Naive thymus-derived CD4-positive, alpha-beta T cell (primary cell): Measurements from ENCODE around the gene ARF1. TPM values are rescaled to one million over a fixed set of nuclear protein-coding genes. Genes with fewer than 3 reads are reported as not detected.

Source experiments
- ATAC-seq: fragments of 150-1000 bp; cut with Tn5 transposase; 2 replicates; pipeline ENCODE4 v1.10.0; 2021; ENCODE audit warnings: mild to moderate bottlenecking, moderate library complexity
- CTCF ChIA-PET: fragments of 350-600 bp; sonication (Branson Sonifier 250); formaldehyde crosslinking; loops from one replicate; lab custom pipeline; 2021; ENCODE audit warnings: antibody characterized with exemption; lab: Charles Lee
- POLR2A ChIA-PET: fragments of 350-600 bp; sonication (Branson Sonifier 250); formaldehyde crosslinking; loops from one replicate; lab custom pipeline; 2021; ENCODE audit warnings: antibody characterized with exemption, inconsistent platforms; lab: Charles Lee
- DNase-seq, 9 donors: peaks; one replicate each; pipeline versions ENCODE4 v3.0.0 to v3.0.0-alpha.2; 2020 to 2022; ENCODE audit warnings: mixed read lengths in 1 of 9
- H3K27ac ChIP-seq: one replicate; pipeline ENCODE4 v1.7.0; 2013; ENCODE audit warnings: mild to moderate bottlenecking, low read depth, low read length, moderate library complexity
- H3K27me3 ChIP-seq, 2 donors: one replicate each; pipeline ENCODE4 v1.7.0; 2013; ENCODE audit warnings: low read length in 2 of 2, mild to moderate bottlenecking in 2 of 2, moderate library complexity in 2 of 2; ENCODE audit not compliant: control insufficient read depth in 2 of 2, insufficient read depth in 2 of 2
- H3K36me3 ChIP-seq, 3 experiments: 1 replicate in 2 of 3; 2 replicates in 1 of 3; pipeline ENCODE4 v1.7.0; 2013; ENCODE audit warnings: low read length in 3 of 3, mild to moderate bottlenecking in 3 of 3, moderate library complexity in 1 of 3; ENCODE audit not compliant: insufficient read depth in 3 of 3, control insufficient read depth in 2 of 3
- H3K4me1 ChIP-seq, 2 donors: one replicate each; pipeline ENCODE4 v1.7.0; 2013; ENCODE audit warnings: low read length in 2 of 2, mild to moderate bottlenecking in 2 of 2, moderate library complexity in 1 of 2; ENCODE audit not compliant: control insufficient read depth in 2 of 2, insufficient read depth in 2 of 2
- H3K4me3 ChIP-seq: 2 replicates; pipeline ENCODE4 v1.7.0; 2013; ENCODE audit warnings: mild to moderate bottlenecking, low read length
- H3K9me3 ChIP-seq, 3 experiments: 1 replicate in 2 of 3; 2 replicates in 1 of 3; pipeline ENCODE4 v1.7.0; 2013; ENCODE audit warnings: low read length in 3 of 3; ENCODE audit not compliant: control insufficient read depth in 2 of 3
- H3K27ac Mint-ChIP-seq, 9 donors: one replicate each; pipeline ENCODE4 v1.8.0; 2020 to 2022; ENCODE audit warnings: mixed read lengths in 9 of 9, mild to moderate bottlenecking in 8 of 9, moderate library complexity in 5 of 9, inconsistent platforms in 2 of 9
- H3K27me3 Mint-ChIP-seq, 5 donors: one replicate each; pipeline ENCODE4 v1.8.0; 2021 to 2022; ENCODE audit warnings: mixed read lengths in 5 of 5, mild to moderate bottlenecking in 1 of 5
- H3K36me3 Mint-ChIP-seq, 5 donors: one replicate each; pipeline ENCODE4 v1.8.0; 2020 to 2022; ENCODE audit warnings: mixed read lengths in 5 of 5, mild to moderate bottlenecking in 3 of 5, inconsistent platforms in 1 of 5
- H3K4me1 Mint-ChIP-seq, 7 donors: one replicate each; pipeline ENCODE4 v1.8.0; 2020 to 2022; ENCODE audit warnings: mixed read lengths in 7 of 7, mild to moderate bottlenecking in 3 of 7, inconsistent platforms in 1 of 7
- H3K4me3 Mint-ChIP-seq, 10 donors: one replicate each; pipeline ENCODE4 v1.8.0; 2020 to 2022; ENCODE audit warnings: mild to moderate bottlenecking in 10 of 10, mixed read lengths in 10 of 10, moderate library complexity in 6 of 10, inconsistent platforms in 2 of 10
- H3K9me3 Mint-ChIP-seq, 11 donors: one replicate each; pipeline ENCODE4 v1.8.0; 2020 to 2022; ENCODE audit warnings: mixed read lengths in 11 of 11, mild to moderate bottlenecking in 4 of 11, inconsistent platforms in 1 of 11, moderate library complexity in 1 of 11
- intact Hi-C, 2 donors: fragments of 100-400 bp; cut with micrococcal nuclease; formaldehyde crosslinking; loops; one replicate each; pipeline ENCODE4 v1.15.1; 2023
- polyA plus RNA-seq, 2 donors: library from polyadenylated mRNA; unstranded; fragments of 300-500 nt; fragmentation: Illumina TruSeq; gene quantifications; one replicate each; pipeline ENCODE4 v1.2.3, GENCODE V29; 2021
- total RNA-seq, 6 experiments: library from RNA in 5 of 6; stranded (reverse) in 5 of 6; gene quantifications; 1 replicate in 5 of 6; 2 replicates in 1 of 6; pipeline ENCODE4 v1.2.3 and lab custom pipeline; 2021 to 2026

The ARF1 gene
- total and polyA plus RNA-seq, 7 experiments from 2014 or later: 198 to 434 (median 344) TPM

DNA sequence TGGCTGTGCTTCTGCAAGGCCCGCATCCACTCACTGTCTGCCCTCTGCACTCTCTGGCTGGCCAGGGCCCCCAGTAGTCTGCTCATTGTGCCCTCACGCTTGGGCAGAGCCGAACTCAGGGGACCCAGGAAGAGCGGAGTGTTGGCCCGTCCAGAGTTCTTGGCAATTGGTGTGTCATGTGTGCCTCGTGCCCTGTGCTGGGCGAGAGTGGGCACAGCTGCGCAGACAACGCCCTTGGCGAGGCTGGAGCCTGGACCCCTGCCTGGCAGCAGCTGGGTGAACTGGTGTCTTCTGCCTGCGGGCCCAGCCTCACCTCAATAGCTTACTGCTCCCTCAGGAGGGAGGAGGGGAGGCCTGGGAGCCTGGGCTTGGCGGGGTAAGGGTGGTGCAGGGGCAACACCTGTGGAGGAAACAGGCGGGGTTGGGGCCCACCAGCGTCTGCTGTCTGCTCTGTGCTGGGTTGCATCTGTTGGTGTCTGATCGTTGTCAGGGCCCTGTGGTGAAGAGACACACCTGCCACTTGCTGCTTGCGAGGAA lies 59.7 kb downstream of the ARF1 start:
- peak overlapping the region; percentile 87 for H3K4me3 ChIP-seq
- peaks cover 23 to 48% (median 32%) of the 10 kb centered on the region in 7 donors for H3K4me1 Mint-ChIP-seq
- peaks cover 0 to 5% (median 0%) of the 10 kb centered on the region in 11 donors for H3K9me3 Mint-ChIP-seq
- POLR2A ChIA-PET: interaction anchor here (3.0 kb wide), 1 partner anchor 23 kb away, joined by 29 read pairs; the partner anchor contains the start of gene IBA57
- H3K27me3 ChIP-seq: no peaks in the 10 kb centered on the region
- peak overlapping the region; percentile 36 to 99 (median 95) for H3K4me3 Mint-ChIP-seq
- peaks cover 0 to 5% (median 0%) of the 10 kb centered on the region in 5 donors for H3K27me3 Mint-ChIP-seq
- peak overlapping the region; percentile 98 for H3K27ac ChIP-seq
- no peak for ATAC-seq
- peak overlapping the region in 6 of 9 donors; percentile 74 to 100 (median 92) for H3K27ac Mint-ChIP-seq
- intact Hi-C loops: loop anchor here in 1 of 2 donors (5.0 to 10.0 kb wide), 2 partner anchors 1203 to 1735 kb away; partner anchors contain the start of genes CCSAP and PARP1
- no peaks in the 10 kb centered on the region for H3K9me3 ChIP-seq
- peaks cover 0 to 36% (median under 1%) of the 10 kb centered on the region in 3 experiments for H3K36me3 ChIP-seq
- DNase-seq: peak in 2 of 9 donors; percentile 23 to 35
- CTCF ChIA-PET: interaction anchor here (0.6 kb wide), 1 partner anchor 12 kb away, joined by 3 read pairs; no protein-coding TSS in a partner anchor
- peaks cover 0 to 11% (median 0%) of the 10 kb centered on the region in 5 donors for H3K36me3 Mint-ChIP-seq
- peaks cover 39 to 45% of the 10 kb centered on the region in 2 donors for H3K4me1 ChIP-seq

GRCh38 chr1:228142701-228143136 lies 60.2 kb downstream of the ARF1 start:
- Mint-ChIP-seq H3K9me3 (peaks cover 0 to 5% (median 0%) of the 10 kb centered on the region in 11 donors), H3K27ac (peak overlapping the region in 7 of 9 donors; percentile 66 to 99 (median 80)), H3K4me3 (peak overlapping the region; percentile 26 to 99 (median 95)), H3K27me3 (no peaks in the 10 kb centered on the region), H3K4me1 (peaks cover 23 to 48% (median 32%) of the 10 kb centered on the region in 7 donors), H3K36me3 (peaks cover 0 to 11% (median 0%) of the 10 kb centered on the region in 5 donors)
- DNase-seq: no peak
- POLR2A ChIA-PET: interaction anchor here (1.2 to 3.0 kb wide), 2 partner anchors 20 to 23 kb away, joined by 3 to 29 read pairs; partner anchors contain the start of gene IBA57
- no peaks in the 10 kb centered on the region for H3K9me3 ChIP-seq
- H3K4me3 ChIP-seq: peak overlapping the region; percentile 87
- H3K27me3 ChIP-seq: no peaks in the 10 kb centered on the region
- H3K27ac ChIP-seq: no peak overlapping the region
- peaks cover 36 to 45% of the 10 kb centered on the region in 2 donors for H3K4me1 ChIP-seq
- no peak for ATAC-seq
- CTCF ChIA-PET: interaction anchor here (0.6 to 2.6 kb wide), 2 partner anchors 12 to 24 kb away, joined by 3 to 8 read pairs; no protein-coding TSS in a partner anchor
- H3K36me3 ChIP-seq: peaks cover 0 to 41% (median 5%) of the 10 kb centered on the region in 3 experiments
- intact Hi-C loops: loop anchor here in 1 of 2 donors (5.0 to 10.0 kb wide), 2 partner anchors 1202 to 1735 kb away; partner anchors contain the start of genes CCSAP and PARP1

DNA sequence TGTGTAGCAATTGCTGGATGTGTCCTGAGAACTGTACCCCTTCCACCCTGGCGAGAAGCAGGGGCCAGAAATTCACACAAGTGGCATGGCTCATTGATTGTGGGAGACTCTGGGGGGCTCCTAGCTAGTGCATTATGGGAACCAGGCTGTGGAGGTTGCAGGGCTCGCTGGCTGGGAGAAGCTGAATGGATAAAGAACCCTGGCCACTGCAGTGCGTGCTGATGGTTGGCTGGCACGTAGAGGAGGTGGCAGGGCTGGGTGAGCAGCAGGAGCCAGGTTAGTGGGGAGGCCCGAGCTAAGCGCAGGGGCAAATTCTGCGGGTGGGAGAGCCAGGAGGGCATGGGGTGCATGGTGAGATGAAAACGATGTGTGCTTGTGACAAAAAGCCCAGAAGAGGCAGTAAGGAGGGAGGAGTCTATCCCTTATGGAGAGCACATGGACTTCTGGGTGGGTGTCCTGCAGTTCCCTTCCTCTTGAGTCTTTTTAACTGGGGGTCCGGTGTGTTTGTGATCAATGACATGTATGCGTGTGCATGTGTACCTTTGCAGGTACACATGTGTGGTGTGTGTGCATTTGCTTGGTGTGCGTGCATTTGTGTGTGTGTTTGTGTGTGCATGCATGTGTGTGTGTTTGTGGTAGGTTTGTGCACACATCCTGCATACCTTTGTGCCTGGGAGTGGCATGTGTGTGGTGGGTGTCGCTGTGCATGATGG lies 61.1 kb downstream of the ARF1 start:
- H3K4me3 ChIP-seq: no peak overlapping the region
- Mint-ChIP-seq H3K27ac (peak overlapping the region in 6 of 9 donors; percentile 66 to 99 (median 67)), H3K4me1 (peaks cover 23 to 48% (median 32%) of the 10 kb centered on the region in 7 donors), H3K36me3 (peaks cover 0 to 11% (median 0%) of the 10 kb centered on the region in 5 donors), H3K4me3 (peak overlapping the region; percentile 29 to 99 (median 94)), H3K9me3 (peaks cover 0 to 5% (median 0%) of the 10 kb centered on the region in 11 donors), H3K27me3 (no peaks in the 10 kb centered on the region)
- ChIA-PET CTCF (interaction anchor here (1.1 to 2.6 kb wide), 3 partner anchors 19 to 24 kb away, joined by 3 to 8 read pairs (median 3); partner anchors contain the start of gene IBA57), POLR2A (interaction anchor here (0.6 to 3.0 kb wide), 5 partner anchors 10 to 62 kb away, joined by 3 to 29 read pairs (median 3); partner anchors contain the start of gene IBA57)
- H3K27ac ChIP-seq: no peak overlapping the region
- H3K27me3 ChIP-seq: no peaks in the 10 kb centered on the region
- no peaks in the 10 kb centered on the region for H3K9me3 ChIP-seq
- ATAC-seq (no peak), DNase-seq (no peak)
- H3K4me1 ChIP-seq: peaks cover 36 to 45% of the 10 kb centered on the region in 2 donors
- peaks cover 0 to 50% (median 8%) of the 10 kb centered on the region in 3 experiments for H3K36me3 ChIP-seq
- intact Hi-C loops: loop anchor here in 1 of 2 donors (5.0 to 10.0 kb wide), 2 partner anchors 1201 to 1736 kb away; partner anchors contain the start of genes CCSAP and PARP1

DNA sequence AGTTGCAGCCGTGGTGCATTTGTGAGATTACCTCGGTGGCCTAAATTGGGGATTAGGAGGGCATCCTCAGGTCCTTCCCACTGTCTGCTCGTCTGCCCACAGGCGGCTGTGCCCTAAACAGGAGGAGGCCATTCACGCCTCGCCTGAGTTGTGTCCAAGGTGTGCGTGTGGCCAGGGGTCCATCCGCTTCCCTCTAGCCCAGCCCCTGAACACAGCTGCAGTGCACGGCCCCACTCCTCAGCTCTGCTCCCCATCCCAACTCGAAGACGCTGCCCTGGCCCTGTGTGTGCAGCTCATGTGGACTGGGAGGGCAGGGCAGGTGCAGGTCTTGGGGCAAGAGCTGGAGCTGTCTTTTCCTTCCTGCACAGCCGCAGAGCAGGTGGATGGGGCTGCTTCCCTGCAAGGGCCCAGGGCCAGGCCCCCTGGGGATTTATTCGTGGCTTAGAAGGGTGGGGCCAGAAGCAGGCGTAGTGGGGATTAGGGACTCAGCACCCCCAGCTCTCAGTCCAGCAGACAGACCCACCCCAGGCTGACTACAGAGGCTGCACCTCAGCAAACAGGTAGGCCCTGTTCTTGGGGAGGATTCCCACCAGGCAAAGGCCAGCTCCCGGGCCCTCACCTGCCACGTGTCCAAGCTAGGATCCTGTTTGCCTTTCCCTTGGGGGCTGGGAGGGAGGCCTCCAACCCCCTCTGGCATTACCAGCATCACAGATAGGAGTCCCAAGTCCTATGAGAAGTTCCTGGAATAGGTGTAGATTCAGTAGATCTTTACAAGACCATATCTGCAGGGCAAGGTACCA lies 61.9 kb downstream of the ARF1 start:
- Mint-ChIP-seq H3K9me3 (peaks cover 0 to 5% (median 0%) of the 10 kb centered on the region in 11 donors), H3K27ac (peak overlapping the region in 2 of 9 donors; percentile 88 to 99), H3K36me3 (peaks cover 0 to 11% (median 0%) of the 10 kb centered on the region in 5 donors), H3K4me3 (peak overlapping the region in 6 of 10 donors; percentile 49 to 96 (median 90)), H3K4me1 (peaks cover 23 to 47% (median 32%) of the 10 kb centered on the region in 7 donors), H3K27me3 (no peaks in the 10 kb centered on the region)
- Histone ChIP-seq H3K27me3 (no peaks in the 10 kb centered on the region), H3K4me3 (no peak overlapping the region), H3K27ac (no peak overlapping the region), H3K36me3 (peaks cover 0 to 58% (median 8%) of the 10 kb centered on the region in 3 experiments), H3K4me1 (peaks cover 32 to 45% of the 10 kb centered on the region in 2 donors), H3K9me3 (no peaks in the 10 kb centered on the region)
- intact Hi-C loops: loop anchor here in 1 of 2 donors (5.0 to 10.0 kb wide), 2 partner anchors 1200 to 1737 kb away; partner anchors contain the start of genes CCSAP and PARP1
- ChIA-PET POLR2A (interaction anchor here (0.7 to 3.0 kb wide), 5 partner anchors 21 to 62 kb away, joined by 3 to 29 read pairs (median 3); partner anchors contain the start of gene IBA57), CTCF (interaction anchor here (1.1 to 2.6 kb wide), 3 partner anchors 18 to 23 kb away, joined by 3 to 8 read pairs (median 3); partner anchors contain the start of gene IBA57)
- ATAC-seq: no peak
- DNase-seq: no peak

- H3K36me3 Mint-ChIP-seq: peaks cover 0 to 9% (median 0%) of the 10 kb centered on the region in 5 donors
- H3K27ac Mint-ChIP-seq: no peak overlapping the region
- POLR2A ChIA-PET: interaction anchor here (0.7 to 1.4 kb wide), 2 partner anchors 21 to 63 kb away, joined by 3 to 5 read pairs; partner anchors contain the start of gene IBA57
- peaks cover 0 to 63% (median 8%) of the 10 kb centered on the region in 3 experiments for H3K36me3 ChIP-seq
- no peaks in the 10 kb centered on the region for H3K9me3 ChIP-seq
- ATAC-seq: no peak
- H3K27ac ChIP-seq: peak overlapping the region; percentile 8
- intact Hi-C loops: loop anchor here in 1 of 2 donors (5.0 to 10.0 kb wide), 2 partner anchors 1200 to 1738 kb away; partner anchors contain the start of genes CCSAP and PARP1
- peaks cover 30 to 45% of the 10 kb centered on the region in 2 donors for H3K4me1 ChIP-seq
- H3K9me3 Mint-ChIP-seq: peaks cover 0 to 1% (median 0%) of the 10 kb centered on the region in 11 donors
- peaks cover 23 to 42% (median 31%) of the 10 kb centered on the region in 7 donors for H3K4me1 Mint-ChIP-seq
- no peaks in the 10 kb centered on the region for H3K27me3 Mint-ChIP-seq
- H3K4me3 Mint-ChIP-seq: no peak overlapping the region
- no peak for DNase-seq
- CTCF ChIA-PET: interaction anchor here (1.1 to 2.6 kb wide), 3 partner anchors 18 to 22 kb away, joined by 3 to 8 read pairs (median 3); partner anchors contain the start of gene IBA57
- H3K4me3 ChIP-seq: no peak overlapping the region
- H3K27me3 ChIP-seq: no peaks in the 10 kb centered on the region
Observed at GRCh38 chr1:228144993-228145343, 62.5 kb downstream of the ARF1 start.
